A204.1 (cell line): ENCODE results near the gene PGR.

Experiments used
- FAIRE-seq: peaks from 2 replicates; lab custom pipeline; 2012; peaks lifted over from hg19 to GRCh38; lab: Jason Lieb, UNC

The PGR gene

DNA sequence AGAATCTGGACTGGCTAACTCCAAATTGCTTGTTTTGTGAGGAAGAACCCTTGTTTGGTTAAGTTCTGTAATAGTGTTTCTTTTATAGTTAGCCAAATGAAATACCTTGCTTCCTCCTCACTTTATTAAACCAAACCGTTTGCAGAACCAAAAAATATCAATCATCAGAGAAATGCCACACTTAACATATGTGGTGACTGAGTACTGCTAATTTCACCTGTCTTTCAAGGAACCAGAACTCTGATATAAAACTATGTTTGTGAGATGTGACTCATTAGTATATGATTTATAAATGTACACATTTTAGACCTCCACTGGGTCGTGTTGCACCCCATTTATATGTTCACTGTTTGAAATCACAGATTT is 119.9 kb downstream of the PGR start:
- FAIRE-seq, result no peak

DNA sequence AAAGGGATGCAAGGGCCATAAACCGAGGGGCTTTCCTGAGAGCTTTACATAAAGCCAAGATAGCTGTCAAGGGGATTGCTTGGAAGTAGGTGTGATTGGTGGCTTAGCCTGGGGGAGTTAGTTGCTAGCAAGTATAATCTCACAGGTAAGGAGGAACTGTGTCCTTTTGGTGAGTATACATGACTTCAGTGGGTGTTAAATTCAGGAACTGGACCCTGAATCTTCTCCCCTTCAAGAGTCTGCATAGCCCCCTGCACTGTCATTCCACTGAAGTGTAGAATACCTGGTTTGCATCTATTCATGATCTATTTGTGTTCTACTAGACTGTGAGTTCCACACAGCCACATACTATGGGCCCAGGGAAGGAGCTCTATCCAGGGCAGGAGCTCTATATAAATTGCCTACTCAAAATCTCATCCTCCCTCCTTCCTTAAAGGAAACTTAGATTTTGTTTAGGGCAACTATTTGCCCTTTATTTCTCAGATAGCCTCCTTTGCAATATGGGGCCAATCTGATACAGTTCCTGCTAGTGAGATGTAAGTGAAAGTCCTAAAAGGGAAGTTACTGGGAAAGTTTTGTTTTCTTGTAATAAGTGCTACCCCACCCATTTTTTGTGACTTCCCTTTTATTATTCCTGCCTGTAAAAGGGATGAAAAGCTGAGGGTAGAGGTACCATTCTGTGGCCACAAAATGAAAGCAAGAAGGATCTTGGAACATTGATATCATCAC is 120.5 kb downstream of the PGR start:
- no peak for FAIRE-seq

- no peak for FAIRE-seq
Observed at GRCh38 chr11:101003468-101003867, 126.1 kb downstream of the PGR start.

DNA sequence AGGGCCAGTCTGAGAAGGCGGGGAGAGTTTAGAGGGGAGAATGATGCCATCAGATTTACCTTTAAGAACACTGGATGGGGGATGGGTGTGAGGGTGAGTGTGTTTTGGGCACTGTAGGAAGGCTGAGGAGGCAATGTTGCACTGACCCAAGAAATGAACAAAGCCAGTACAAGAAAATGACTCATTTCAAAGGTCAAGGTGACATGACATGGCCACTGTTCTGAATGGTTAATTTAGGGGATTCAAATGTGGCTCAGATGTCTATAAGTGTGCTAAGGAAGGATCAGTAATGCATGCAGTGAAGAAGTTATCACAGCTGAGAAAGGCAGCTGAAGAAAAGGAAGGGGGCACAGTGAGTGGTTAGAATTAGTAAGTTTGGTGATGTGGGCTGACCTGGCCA is 129.9 kb downstream of the PGR start:
- no peak for FAIRE-seq

DNA sequence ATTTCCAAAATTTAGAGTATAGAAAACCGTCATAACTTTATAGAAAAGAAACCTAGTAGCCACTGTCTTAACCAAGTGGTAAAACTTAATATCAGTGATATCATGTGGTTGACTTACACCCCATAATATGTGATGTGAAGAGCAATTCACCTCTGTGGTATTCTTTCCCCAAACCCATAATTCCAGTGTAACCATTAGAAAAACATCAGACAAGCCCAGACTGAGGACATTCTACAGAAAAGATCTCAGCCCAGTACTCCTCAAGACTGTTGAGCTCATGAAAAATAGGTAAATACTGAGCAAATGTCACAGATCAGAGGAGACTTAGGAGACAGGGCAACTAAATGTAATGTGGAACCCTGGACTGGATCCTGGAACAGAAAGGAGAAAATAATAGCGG is 134.6 kb downstream of the PGR start:
- no peak for FAIRE-seq

DNA sequence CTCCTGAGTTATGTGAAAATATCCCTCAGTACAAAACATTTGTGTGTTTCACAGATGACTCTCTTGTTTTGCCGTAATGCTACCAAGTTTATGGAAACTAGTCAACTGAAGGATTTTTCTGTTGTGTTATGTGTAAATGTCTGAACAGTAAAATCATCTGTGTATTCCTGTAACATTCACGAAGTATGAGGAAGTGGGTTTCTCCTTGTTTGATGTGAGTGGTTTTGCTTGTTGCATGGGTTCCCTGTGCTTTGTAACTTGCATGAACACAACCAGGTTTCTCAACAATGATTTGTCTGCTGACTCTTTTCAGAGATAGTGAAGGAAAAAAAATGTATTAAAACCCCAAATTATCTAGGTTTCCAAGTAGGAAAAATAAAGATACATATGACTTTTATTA is 138.1 kb downstream of the PGR start:
- FAIRE-seq, result no peak

- FAIRE-seq, result no peak
Observed at GRCh38 chr11:100990931-100991330, 138.7 kb downstream of the PGR start.

DNA sequence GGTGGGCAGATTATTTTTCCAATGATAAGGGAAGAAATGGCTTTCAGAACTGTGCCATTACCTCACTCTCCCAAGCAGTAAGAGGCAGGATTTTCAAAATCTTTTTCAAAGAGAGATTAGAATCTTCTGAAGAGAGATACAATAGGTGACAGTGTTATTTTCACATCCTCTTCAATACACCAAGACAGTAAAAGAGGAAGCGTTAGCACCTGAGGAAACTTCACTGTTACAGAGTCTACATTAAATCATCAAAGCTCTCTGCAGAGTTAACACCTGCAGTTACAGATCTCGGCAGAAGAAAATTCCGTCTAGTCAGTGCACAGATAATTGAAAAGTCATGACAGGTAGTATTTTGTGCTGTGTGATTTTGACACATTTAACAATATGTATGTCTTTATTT is 144.9 kb downstream of the PGR start:
- no peak for FAIRE-seq

DNA sequence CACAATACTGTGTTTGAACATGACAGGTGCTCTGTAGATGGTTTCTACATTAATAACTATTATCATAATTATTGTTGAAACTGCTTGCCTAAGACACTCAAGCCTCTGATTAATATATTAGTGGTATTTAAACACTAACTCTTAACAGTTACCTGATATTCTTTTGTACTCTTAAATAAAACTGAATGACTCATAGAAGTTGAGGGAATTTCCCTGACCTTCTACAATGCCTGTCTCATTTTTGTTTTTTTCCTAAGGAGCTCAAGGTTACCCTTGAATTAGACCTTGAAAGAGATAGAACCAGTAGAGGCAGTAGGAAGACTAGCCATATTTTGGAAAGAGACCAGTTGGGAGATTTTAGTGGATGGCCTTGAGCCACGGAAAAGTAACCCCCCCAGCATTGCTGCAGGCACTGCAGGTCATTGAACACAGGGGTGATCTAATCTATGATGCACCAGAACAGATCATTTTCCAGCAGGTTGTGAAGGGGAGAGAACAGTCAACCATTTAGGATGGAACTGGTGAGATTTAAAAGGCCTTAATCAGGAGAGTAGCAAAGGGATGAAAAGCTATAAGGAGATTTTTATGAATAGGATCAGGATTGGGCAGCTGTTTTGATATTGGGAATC is 148.3 kb downstream of the PGR start:
- FAIRE-seq, result no peak

DNA sequence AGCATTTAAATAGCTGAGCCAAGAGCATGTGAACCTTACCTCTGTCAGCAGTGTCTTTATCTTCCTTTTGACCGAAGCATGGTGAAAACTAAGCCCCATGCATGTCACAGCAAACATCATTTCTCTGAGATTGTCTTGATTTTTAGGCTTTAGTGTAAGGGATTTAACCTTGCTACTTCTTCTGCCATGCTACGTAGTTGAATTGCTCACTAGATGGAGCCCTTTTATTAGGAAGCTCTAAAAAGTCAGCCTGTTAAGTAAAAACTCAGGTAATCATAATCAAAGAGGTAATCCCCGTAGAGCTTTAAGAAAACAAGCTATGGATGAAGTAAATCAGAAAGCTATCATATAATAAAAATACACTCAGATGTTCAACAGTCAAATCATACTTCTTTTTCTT is 149.5 kb downstream of the PGR start:
- FAIRE-seq, result no peak
